Measurements from ENCODE around the gene RWDD2A. TPM values are rescaled to one million over a fixed set of nuclear protein-coding genes. Genes with fewer than 3 reads are reported as not detected.

RWDD2A gene
- total RNA-seq, 2 experiments from 2014 or later: 2.2 to 5.3 TPM

- no peak overlapping the region for H2AFZ ChIP-seq (ENCODE audit: low read length)
- DNase-seq (ENCODE audit: low spot score): no peak
- no peaks in the 10 kb centered on the region for H3K36me3 ChIP-seq (ENCODE audit: insufficient read depth, low read length)
- H3K27ac ChIP-seq (ENCODE audit: low read depth, low read length, poor library complexity, severe bottlenecking): no peak overlapping the region
- CTCF ChIA-PET (ENCODE audit: unreplicated experiment): interaction anchor here (1.1 to 2.2 kb wide), 2 partner anchors 150 to 151 kb away, joined by 3 to 15 read pairs; partner anchors contain the start of genes DOP1A and UBE3D
- no peaks in the 10 kb centered on the region for H3K9me3 ChIP-seq (ENCODE audit: low read length)
- H3K4me2 ChIP-seq (ENCODE audit: low read length): no peak overlapping the region
- no peak for TF ChIP-seq EZH2phosphoT487 (IDR thresholded peaks at IDR 0.05; ENCODE audit: borderline replicate concordance, low read depth, low read length)
- no peak for TF ChIP-seq CTCF (conservative IDR thresholded peaks at IDR 0.05; ENCODE audit: low read length)
- POLR2A ChIA-PET: interaction anchor here (1.0 to 3.9 kb wide), 4 partner anchors 22 to 150 kb away, joined by 3 to 32 read pairs (median 8); partner anchors contain the start of genes DOP1A and UBE3D
- no peaks in the 10 kb centered on the region for H3K9me2 ChIP-seq (ENCODE audit: insufficient read depth, low read length)
- no TSS peak for BruUV-seq (replicated peaks)
- H3K79me2 ChIP-seq (ENCODE audit: insufficient read depth, low read depth, low read length): no peaks in the 10 kb centered on the region
- H3K4me3 ChIP-seq (ENCODE audit: low read depth, low read length, poor library complexity, severe bottlenecking): no peak overlapping the region
- H4K20me1 ChIP-seq (ENCODE audit: insufficient read depth, low read length): no peaks in the 10 kb centered on the region
- no peaks in the 10 kb centered on the region for H3K4me1 ChIP-seq (ENCODE audit: insufficient read depth, low read length, poor library complexity, severe bottlenecking)
- intact Hi-C loops (cut with micrococcal nuclease; ENCODE audit: unreplicated experiment): loop anchor here (10.0 kb wide), 1 partner anchor 962 kb away; no protein-coding TSS in a partner anchor
Observed at GRCh38 chr6:83216806-83217205, 23.6 kb downstream of the RWDD2A start.

GRCh38 chr6:83218646-83219045 lies 25.5 kb downstream of the RWDD2A start:
- Histone ChIP-seq H2AFZ (ENCODE audit: low read length) (no peak overlapping the region), H4K20me1 (ENCODE audit: insufficient read depth, low read length) (no peaks in the 10 kb centered on the region), H3K27ac (ENCODE audit: low read depth, low read length, poor library complexity, severe bottlenecking) (no peak overlapping the region), H3K9me2 (ENCODE audit: insufficient read depth, low read length) (no peaks in the 10 kb centered on the region), H3K79me2 (ENCODE audit: insufficient read depth, low read depth, low read length) (no peaks in the 10 kb centered on the region), H3K36me3 (ENCODE audit: insufficient read depth, low read length) (no peaks in the 10 kb centered on the region), H3K9me3 (ENCODE audit: low read length) (no peaks in the 10 kb centered on the region), H3K4me2 (ENCODE audit: low read length) (no peak overlapping the region), H3K4me3 (ENCODE audit: low read depth, low read length, poor library complexity, severe bottlenecking) (no peak overlapping the region), H3K4me1 (ENCODE audit: insufficient read depth, low read length, poor library complexity, severe bottlenecking) (no peaks in the 10 kb centered on the region)
- no TSS peak for BruUV-seq (replicated peaks)
- ChIA-PET CTCF (ENCODE audit: unreplicated experiment) (no interaction called here), POLR2A (no interaction called here)
- no peak for DNase-seq (ENCODE audit: low spot score)
- TF ChIP-seq EZH2phosphoT487 (IDR thresholded peaks at IDR 0.05; ENCODE audit: borderline replicate concordance, low read depth, low read length) (no peak), CTCF (conservative IDR thresholded peaks at IDR 0.05; ENCODE audit: low read length) (no peak)
- intact Hi-C loops (cut with micrococcal nuclease; ENCODE audit: unreplicated experiment): loop anchor here (10.0 kb wide), 1 partner anchor 964 kb away; no protein-coding TSS in a partner anchor

GRCh38 chr6:83220121-83220520 lies 27.0 kb downstream of the RWDD2A start:
- DNase-seq (ENCODE audit: low spot score): no peak
- Histone ChIP-seq H4K20me1 (ENCODE audit: insufficient read depth, low read length) (no peaks in the 10 kb centered on the region), H3K36me3 (ENCODE audit: insufficient read depth, low read length) (no peaks in the 10 kb centered on the region), H2AFZ (ENCODE audit: low read length) (no peak overlapping the region), H3K9me3 (ENCODE audit: low read length) (no peaks in the 10 kb centered on the region), H3K9me2 (ENCODE audit: insufficient read depth, low read length) (no peaks in the 10 kb centered on the region), H3K4me2 (ENCODE audit: low read length) (no peak overlapping the region), H3K4me3 (ENCODE audit: low read depth, low read length, poor library complexity, severe bottlenecking) (no peak overlapping the region), H3K27ac (ENCODE audit: low read depth, low read length, poor library complexity, severe bottlenecking) (no peak overlapping the region), H3K4me1 (ENCODE audit: insufficient read depth, low read length, poor library complexity, severe bottlenecking) (no peaks in the 10 kb centered on the region), H3K79me2 (ENCODE audit: insufficient read depth, low read depth, low read length) (no peaks in the 10 kb centered on the region)
- no peak for TF ChIP-seq CTCF (conservative IDR thresholded peaks at IDR 0.05; ENCODE audit: low read length)
- TF ChIP-seq EZH2phosphoT487 (IDR thresholded peaks at IDR 0.05; ENCODE audit: borderline replicate concordance, low read depth, low read length): no peak
- ChIA-PET POLR2A (interaction anchor here (0.7 to 1.1 kb wide), 4 partner anchors 13 to 983 kb away, joined by 4 to 6 read pairs (median 5); no protein-coding TSS in a partner anchor), CTCF (ENCODE audit: unreplicated experiment) (no interaction called here)
- no TSS peak for BruUV-seq (replicated peaks)
- intact Hi-C loops (cut with micrococcal nuclease; ENCODE audit: unreplicated experiment): no loop called here

Measured in OCI-LY7 (cell line).